Measurements from ENCODE around the gene DLGAP1. TPM values are rescaled to one million over a fixed set of nuclear protein-coding genes. Genes with fewer than 3 reads are reported as not detected.

Gene DLGAP1
- polyA plus RNA-seq, 1 donor from 2014 or later: 4.5 TPM

DNA sequence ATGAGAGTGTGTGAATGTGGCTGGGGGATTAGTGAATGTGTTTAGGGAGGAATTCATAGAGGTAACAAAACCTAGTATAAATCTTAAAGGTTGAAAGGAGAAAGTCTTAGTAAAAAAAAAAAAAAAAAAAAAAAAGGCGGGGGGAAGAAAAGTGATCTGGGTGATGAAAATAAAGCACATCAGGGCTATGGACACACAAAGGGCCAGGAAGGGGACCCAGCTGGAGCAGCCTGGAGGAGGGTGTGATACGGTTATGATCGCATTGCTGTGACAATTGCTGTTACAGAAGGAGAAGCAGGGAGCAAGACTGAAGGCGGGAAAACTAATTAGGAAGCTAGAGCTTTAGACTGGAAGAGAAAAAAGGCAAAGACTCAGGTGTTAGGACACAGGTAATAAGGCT lies 85.4 kb downstream of the DLGAP1 start:
- no peak overlapping the region for H3K9ac ChIP-seq (ENCODE audit: low read length)
- H2AFZ ChIP-seq (ENCODE audit: low read depth, low read length): no peak overlapping the region
- no peaks in the 10 kb centered on the region for H3K9me3 ChIP-seq (ENCODE audit: low read length)
- TF ChIP-seq RAD21 (conservative IDR thresholded peaks at IDR 0.05) (no peak), EZH2 (IDR thresholded peaks at IDR 0.05; ENCODE audit: borderline replicate concordance, insufficient read depth, low read length, poor library complexity, severe bottlenecking) (no peak), SMC3 (conservative IDR thresholded peaks at IDR 0.05; ENCODE audit: poor library complexity) (no peak)
- H3K9me2 ChIP-seq (ENCODE audit: insufficient read depth, low read length): no peaks in the 10 kb centered on the region
- H3K4me3 ChIP-seq (ENCODE audit: low read length): no peak overlapping the region
- no peaks in the 10 kb centered on the region for H3K79me2 ChIP-seq (replicated peaks; ENCODE audit: insufficient read depth, low read length)
- no peaks in the 10 kb centered on the region for H3K36me3 ChIP-seq (ENCODE audit: insufficient read depth, low read length)
- no peaks in the 10 kb centered on the region for H4K20me1 ChIP-seq (ENCODE audit: insufficient read depth)
- no peaks in the 10 kb centered on the region for H3F3A ChIP-seq (ENCODE audit: insufficient read depth, low read length, poor library complexity, severe bottlenecking)
- H3K4me2 ChIP-seq (ENCODE audit: low read length): no peak overlapping the region
- no peak overlapping the region for H3K27ac ChIP-seq (ENCODE audit: low read length)
- H3K27me3 ChIP-seq (ENCODE audit: insufficient read depth, low read depth, low read length): no peaks in the 10 kb centered on the region

DNA sequence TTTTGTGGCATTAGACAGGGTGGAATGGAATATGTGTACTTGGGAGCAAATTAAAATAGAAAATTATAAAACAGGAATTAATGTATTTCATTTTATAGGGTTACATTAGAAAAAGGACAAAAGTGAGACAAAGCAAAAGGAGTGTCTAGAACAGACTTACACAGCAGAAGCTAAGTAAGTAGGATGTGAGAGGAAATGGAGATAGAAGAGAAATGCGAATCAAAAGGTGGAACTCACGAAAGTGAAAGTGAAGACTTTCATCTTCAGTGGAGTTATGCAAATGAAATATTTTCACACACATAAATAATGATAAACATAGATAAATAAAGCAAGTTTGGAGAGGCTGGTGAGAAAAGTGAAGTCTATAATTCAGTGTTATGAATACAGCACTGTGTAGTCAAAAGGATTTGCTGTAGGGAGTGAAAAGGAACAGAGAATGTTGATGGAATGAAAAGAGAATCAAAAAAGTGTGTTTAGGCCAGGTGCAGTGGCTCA lies 94.8 kb downstream of the DLGAP1 start:
- TF ChIP-seq, protein P1, sequence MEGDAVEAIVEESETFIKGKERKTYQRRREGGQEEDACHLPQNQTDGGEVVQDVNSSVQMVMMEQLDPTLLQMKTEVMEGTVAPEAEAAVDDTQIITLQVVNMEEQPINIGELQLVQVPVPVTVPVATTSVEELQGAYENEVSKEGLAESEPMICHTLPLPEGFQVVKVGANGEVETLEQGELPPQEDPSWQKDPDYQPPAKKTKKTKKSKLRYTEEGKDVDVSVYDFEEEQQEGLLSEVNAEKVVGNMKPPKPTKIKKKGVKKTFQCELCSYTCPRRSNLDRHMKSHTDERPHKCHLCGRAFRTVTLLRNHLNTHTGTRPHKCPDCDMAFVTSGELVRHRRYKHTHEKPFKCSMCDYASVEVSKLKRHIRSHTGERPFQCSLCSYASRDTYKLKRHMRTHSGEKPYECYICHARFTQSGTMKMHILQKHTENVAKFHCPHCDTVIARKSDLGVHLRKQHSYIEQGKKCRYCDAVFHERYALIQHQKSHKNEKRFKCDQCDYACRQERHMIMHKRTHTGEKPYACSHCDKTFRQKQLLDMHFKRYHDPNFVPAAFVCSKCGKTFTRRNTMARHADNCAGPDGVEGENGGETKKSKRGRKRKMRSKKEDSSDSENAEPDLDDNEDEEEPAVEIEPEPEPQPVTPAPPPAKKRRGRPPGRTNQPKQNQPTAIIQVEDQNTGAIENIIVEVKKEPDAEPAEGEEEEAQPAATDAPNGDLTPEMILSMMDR (IDR thresholded peaks at IDR 0.05; ENCODE audit: poor library complexity, severe bottlenecking): no peak
- TF ChIP-seq MXI1 (conservative IDR thresholded peaks at IDR 0.05; ENCODE audit: poor library complexity, severe bottlenecking) (no peak), EP300 (conservative IDR thresholded peaks at IDR 0.05; ENCODE audit: poor library complexity, severe bottlenecking) (no peak), TAF1 (IDR thresholded peaks at IDR 0.05; ENCODE audit: low read depth) (no peak), EZH2 (IDR thresholded peaks at IDR 0.05; ENCODE audit: borderline replicate concordance, insufficient read depth, low read length, poor library complexity, severe bottlenecking) (no peak), POLR2AphosphoS5 (IDR thresholded peaks at IDR 0.05) (no peak), SMC3 (conservative IDR thresholded peaks at IDR 0.05; ENCODE audit: poor library complexity) (no peak), RAD21 (conservative IDR thresholded peaks at IDR 0.05) (no peak)
- Histone ChIP-seq H3K4me2 (ENCODE audit: low read length) (no peak overlapping the region), H3K36me3 (ENCODE audit: insufficient read depth, low read length) (no peaks in the 10 kb centered on the region), H3K9me2 (ENCODE audit: insufficient read depth, low read length) (no peaks in the 10 kb centered on the region), H3K27me3 (ENCODE audit: insufficient read depth, low read depth, low read length) (no peaks in the 10 kb centered on the region), H3K79me2 (replicated peaks; ENCODE audit: insufficient read depth, low read length) (no peaks in the 10 kb centered on the region), H3K9me3 (ENCODE audit: low read length) (no peaks in the 10 kb centered on the region), H3K27ac (ENCODE audit: low read length) (no peak overlapping the region), H3K4me3 (ENCODE audit: low read length) (no peak overlapping the region), H3K9ac (ENCODE audit: low read length) (no peak overlapping the region), H2AFZ (ENCODE audit: low read depth, low read length) (no peak overlapping the region), H4K20me1 (ENCODE audit: insufficient read depth) (no peaks in the 10 kb centered on the region), H3F3A (ENCODE audit: insufficient read depth, low read length, poor library complexity, severe bottlenecking) (no peaks in the 10 kb centered on the region)

DNA sequence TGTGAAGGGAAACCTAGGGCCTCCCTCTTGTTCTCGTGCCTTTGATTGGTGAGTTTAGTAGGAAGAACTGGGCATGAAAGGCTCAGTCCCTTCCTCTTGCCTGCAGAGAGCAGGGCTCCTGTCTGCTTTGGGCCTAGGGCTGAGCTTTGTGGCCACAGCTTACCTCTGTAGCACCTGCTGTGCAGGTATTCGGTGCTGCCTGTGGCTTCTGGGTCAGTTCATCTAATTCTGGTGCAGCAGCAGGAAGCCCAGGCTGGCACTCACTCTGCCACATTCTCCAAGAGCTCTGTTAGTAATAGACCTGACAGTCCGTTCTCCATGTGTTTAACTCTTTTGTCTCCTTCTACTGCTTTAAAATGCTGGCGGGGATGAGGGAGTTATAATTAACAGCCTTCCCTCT lies 96.5 kb downstream of the DLGAP1 start:
- H3F3A ChIP-seq (ENCODE audit: insufficient read depth, low read length, poor library complexity, severe bottlenecking): no peaks in the 10 kb centered on the region
- no peak overlapping the region for H2AFZ ChIP-seq (ENCODE audit: low read depth, low read length)
- H4K20me1 ChIP-seq (ENCODE audit: insufficient read depth): no peaks in the 10 kb centered on the region
- H3K36me3 ChIP-seq (ENCODE audit: insufficient read depth, low read length): no peaks in the 10 kb centered on the region
- H3K27me3 ChIP-seq (ENCODE audit: insufficient read depth, low read depth, low read length): no peaks in the 10 kb centered on the region
- no peaks in the 10 kb centered on the region for H3K9me3 ChIP-seq (ENCODE audit: low read length)
- no peak overlapping the region for H3K4me2 ChIP-seq (ENCODE audit: low read length)
- no peaks in the 10 kb centered on the region for H3K79me2 ChIP-seq (replicated peaks; ENCODE audit: insufficient read depth, low read length)
- H3K9ac ChIP-seq (ENCODE audit: low read length): no peak overlapping the region
- H3K9me2 ChIP-seq (ENCODE audit: insufficient read depth, low read length): no peaks in the 10 kb centered on the region
- no peak for TF ChIP-seq TAF1 (IDR thresholded peaks at IDR 0.05; ENCODE audit: low read depth)
- no peak for TF ChIP-seq EP300 (conservative IDR thresholded peaks at IDR 0.05; ENCODE audit: poor library complexity, severe bottlenecking)
- no peak for TF ChIP-seq RAD21 (conservative IDR thresholded peaks at IDR 0.05)
- TF ChIP-seq POLR2AphosphoS5 (IDR thresholded peaks at IDR 0.05): no peak
- no peak for TF ChIP-seq SMC3 (conservative IDR thresholded peaks at IDR 0.05; ENCODE audit: poor library complexity)
- TF ChIP-seq, protein P1 (IDR thresholded peaks at IDR 0.05; ENCODE audit: poor library complexity, severe bottlenecking): no peak
- TF ChIP-seq MXI1 (conservative IDR thresholded peaks at IDR 0.05; ENCODE audit: poor library complexity, severe bottlenecking): no peak
- TF ChIP-seq, protein P2, sequence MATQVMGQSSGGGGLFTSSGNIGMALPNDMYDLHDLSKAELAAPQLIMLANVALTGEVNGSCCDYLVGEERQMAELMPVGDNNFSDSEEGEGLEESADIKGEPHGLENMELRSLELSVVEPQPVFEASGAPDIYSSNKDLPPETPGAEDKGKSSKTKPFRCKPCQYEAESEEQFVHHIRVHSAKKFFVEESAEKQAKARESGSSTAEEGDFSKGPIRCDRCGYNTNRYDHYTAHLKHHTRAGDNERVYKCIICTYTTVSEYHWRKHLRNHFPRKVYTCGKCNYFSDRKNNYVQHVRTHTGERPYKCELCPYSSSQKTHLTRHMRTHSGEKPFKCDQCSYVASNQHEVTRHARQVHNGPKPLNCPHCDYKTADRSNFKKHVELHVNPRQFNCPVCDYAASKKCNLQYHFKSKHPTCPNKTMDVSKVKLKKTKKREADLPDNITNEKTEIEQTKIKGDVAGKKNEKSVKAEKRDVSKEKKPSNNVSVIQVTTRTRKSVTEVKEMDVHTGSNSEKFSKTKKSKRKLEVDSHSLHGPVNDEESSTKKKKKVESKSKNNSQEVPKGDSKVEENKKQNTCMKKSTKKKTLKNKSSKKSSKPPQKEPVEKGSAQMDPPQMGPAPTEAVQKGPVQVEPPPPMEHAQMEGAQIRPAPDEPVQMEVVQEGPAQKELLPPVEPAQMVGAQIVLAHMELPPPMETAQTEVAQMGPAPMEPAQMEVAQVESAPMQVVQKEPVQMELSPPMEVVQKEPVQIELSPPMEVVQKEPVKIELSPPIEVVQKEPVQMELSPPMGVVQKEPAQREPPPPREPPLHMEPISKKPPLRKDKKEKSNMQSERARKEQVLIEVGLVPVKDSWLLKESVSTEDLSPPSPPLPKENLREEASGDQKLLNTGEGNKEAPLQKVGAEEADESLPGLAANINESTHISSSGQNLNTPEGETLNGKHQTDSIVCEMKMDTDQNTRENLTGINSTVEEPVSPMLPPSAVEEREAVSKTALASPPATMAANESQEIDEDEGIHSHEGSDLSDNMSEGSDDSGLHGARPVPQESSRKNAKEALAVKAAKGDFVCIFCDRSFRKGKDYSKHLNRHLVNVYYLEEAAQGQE (IDR thresholded peaks at IDR 0.05; ENCODE audit: borderline replicate concordance): no peak
- no peak for TF ChIP-seq EZH2 (IDR thresholded peaks at IDR 0.05; ENCODE audit: borderline replicate concordance, insufficient read depth, low read length, poor library complexity, severe bottlenecking)
- no peak overlapping the region for H3K27ac ChIP-seq (ENCODE audit: low read length)
- H3K4me3 ChIP-seq (ENCODE audit: low read length): no peak overlapping the region

Measured in neural cell (in vitro differentiated cells).